DOHH2 (cell line): ENCODE data around the gene DHRS7C.

ENCODE experiments used
- H3F3A ChIP-seq: fragments of 200-600 bp; sonication (generic), shearing (Covaris generic); 2 replicates; pipeline ENCODE4 v1.6.0; 2016; ENCODE audit warnings: antibody characterized with exemption, mild to moderate bottlenecking; ENCODE audit not compliant: control insufficient read depth, insufficient read depth
- H3K27ac ChIP-seq: fragments of 200-600 bp; sonication (generic); 2 replicates; pipeline ENCODE4 v1.5.1; 2014; ENCODE audit warnings: low read depth, mild to moderate bottlenecking, low read length, moderate library complexity
- H3K27me3 ChIP-seq: fragments of 200-600 bp; sonication (generic); 2 replicates; pipeline ENCODE4 v1.6.1; 2014; ENCODE audit warnings: mild to moderate bottlenecking, low read length, mixed read lengths; ENCODE audit not compliant: control insufficient read depth
- H3K36me3 ChIP-seq: fragments of 200-600 bp; sonication (generic); 2 replicates; pipeline ENCODE4 v1.6.1; 2014; ENCODE audit warnings: mild to moderate bottlenecking, low read length, moderate library complexity, mixed read lengths; ENCODE audit not compliant: control insufficient read depth
- H3K4me1 ChIP-seq: fragments of 200-600 bp; sonication (generic); 2 replicates; pipeline ENCODE4 v1.6.1; 2014; ENCODE audit warnings: mild to moderate bottlenecking, low read length, mixed read lengths; ENCODE audit not compliant: control insufficient read depth
- H3K4me2 ChIP-seq: fragments of 200-600 bp; sonication (generic); 2 replicates; pipeline ENCODE4 v1.6.0; 2014; ENCODE audit warnings: mild to moderate bottlenecking, low read length, moderate library complexity
- H3K4me3 ChIP-seq: fragments of 200-600 bp; sonication (generic); 2 replicates; pipeline ENCODE4 v1.5.1; 2014; ENCODE audit warnings: mild to moderate bottlenecking, low read length, mixed read lengths
- H3K79me2 ChIP-seq: fragments of 200-600 bp; sonication (generic); 2 replicates; pipeline ENCODE4 v1.6.1; 2014; ENCODE audit warnings: mild to moderate bottlenecking, low read length, mixed read lengths; ENCODE audit not compliant: control insufficient read depth
- H3K9me2 ChIP-seq: fragments of 200-600 bp; sonication (generic); replicated peaks from 2 replicates; pipeline ENCODE4 v1.6.1; 2014; ENCODE audit warnings: mild to moderate bottlenecking, low read length, mixed read lengths; ENCODE audit not compliant: control insufficient read depth
- H3K9me3 ChIP-seq: fragments of 200-600 bp; sonication (generic); 2 replicates; pipeline ENCODE4 v1.6.1; 2014; ENCODE audit warnings: antibody characterized with exemption, low read length, mixed read lengths; ENCODE audit not compliant: control insufficient read depth, insufficient read depth
- H4K20me1 ChIP-seq: fragments of 200-600 bp; sonication (generic); 2 replicates; pipeline ENCODE4 v1.6.0; 2014; ENCODE audit warnings: low read depth, mild to moderate bottlenecking, antibody characterized with exemption, low read length, moderate library complexity; ENCODE audit not compliant: control insufficient read depth, insufficient read depth
- EZH2phosphoT487 ChIP-seq: fragments of 200-600 bp; sonication (generic); IDR thresholded peaks from 2 replicates; pipeline ENCODE4 v1.6.1; 2017; ENCODE audit warnings: borderline replicate concordance, mild to moderate bottlenecking, antibody characterized with exemption, low read length, moderate library complexity, mixed read lengths
- TF ChIP-seq, protein P1 (sequence below): fragments of 200-600 bp; sonication (generic); IDR thresholded peaks from one replicate; pipeline ENCODE4 v1.5.1; 2014; ENCODE audit warnings: antibody characterized with exemption, mild to moderate bottlenecking, low read depth, low read length; ENCODE audit not compliant: poor library complexity, severe bottlenecking

Gene DHRS7C

DNA sequence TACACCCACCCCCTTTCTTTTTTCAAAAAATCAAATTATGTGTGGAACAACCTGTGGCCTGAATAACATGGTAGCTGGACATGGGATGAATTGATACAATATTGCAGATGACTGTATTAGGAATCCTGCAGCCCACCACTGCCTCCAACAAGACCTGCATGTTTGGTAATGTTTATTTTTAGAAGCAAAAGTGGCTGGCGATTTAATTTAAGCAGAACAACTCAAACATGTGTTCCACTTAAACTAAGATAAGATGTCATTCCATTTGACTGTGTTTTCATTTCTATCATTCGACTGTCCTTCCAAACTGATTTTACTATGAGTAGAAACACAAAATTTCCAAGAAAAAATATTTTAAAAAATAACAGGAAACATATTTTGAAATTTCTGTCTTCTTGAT lies 10.1 kb upstream of the DHRS7C start:
- H3K79me2 ChIP-seq: no peaks in the 10 kb centered on the region
- no peaks in the 10 kb centered on the region for H3K9me3 ChIP-seq
- no peaks in the 10 kb centered on the region for H3F3A ChIP-seq
- no peaks in the 10 kb centered on the region for H4K20me1 ChIP-seq
- no peak overlapping the region for H3K4me3 ChIP-seq
- TF ChIP-seq, protein P1, sequence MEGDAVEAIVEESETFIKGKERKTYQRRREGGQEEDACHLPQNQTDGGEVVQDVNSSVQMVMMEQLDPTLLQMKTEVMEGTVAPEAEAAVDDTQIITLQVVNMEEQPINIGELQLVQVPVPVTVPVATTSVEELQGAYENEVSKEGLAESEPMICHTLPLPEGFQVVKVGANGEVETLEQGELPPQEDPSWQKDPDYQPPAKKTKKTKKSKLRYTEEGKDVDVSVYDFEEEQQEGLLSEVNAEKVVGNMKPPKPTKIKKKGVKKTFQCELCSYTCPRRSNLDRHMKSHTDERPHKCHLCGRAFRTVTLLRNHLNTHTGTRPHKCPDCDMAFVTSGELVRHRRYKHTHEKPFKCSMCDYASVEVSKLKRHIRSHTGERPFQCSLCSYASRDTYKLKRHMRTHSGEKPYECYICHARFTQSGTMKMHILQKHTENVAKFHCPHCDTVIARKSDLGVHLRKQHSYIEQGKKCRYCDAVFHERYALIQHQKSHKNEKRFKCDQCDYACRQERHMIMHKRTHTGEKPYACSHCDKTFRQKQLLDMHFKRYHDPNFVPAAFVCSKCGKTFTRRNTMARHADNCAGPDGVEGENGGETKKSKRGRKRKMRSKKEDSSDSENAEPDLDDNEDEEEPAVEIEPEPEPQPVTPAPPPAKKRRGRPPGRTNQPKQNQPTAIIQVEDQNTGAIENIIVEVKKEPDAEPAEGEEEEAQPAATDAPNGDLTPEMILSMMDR: no peak
- no peak for TF ChIP-seq EZH2phosphoT487
- H3K4me2 ChIP-seq: no peak overlapping the region
- no peaks in the 10 kb centered on the region for H3K4me1 ChIP-seq
- no peaks in the 10 kb centered on the region for H3K9me2 ChIP-seq
- H3K27ac ChIP-seq: no peak overlapping the region
- H3K36me3 ChIP-seq: no peaks in the 10 kb centered on the region
- no peaks in the 10 kb centered on the region for H3K27me3 ChIP-seq

DNA sequence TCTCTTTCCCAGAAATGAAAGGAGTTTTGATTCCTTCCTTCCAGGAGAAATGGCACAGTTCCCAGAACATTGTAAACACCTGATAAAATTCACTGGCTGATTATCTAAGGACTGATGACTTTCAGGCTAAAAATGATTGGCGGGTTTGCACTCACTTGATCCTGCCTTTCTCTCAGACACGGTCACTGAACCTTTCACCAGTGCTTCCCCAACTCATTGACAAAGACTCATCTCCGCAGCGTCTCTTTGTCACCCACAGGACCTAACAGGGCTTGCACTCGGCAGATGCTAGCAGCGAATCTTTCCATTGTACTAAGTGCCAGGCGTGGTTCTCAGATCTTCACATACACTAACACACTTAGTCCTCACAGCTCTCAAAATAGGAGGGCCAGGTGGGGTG lies 7.3 kb upstream of the DHRS7C start:
- Histone ChIP-seq H3K4me1 (no peaks in the 10 kb centered on the region), H3K27me3 (no peaks in the 10 kb centered on the region), H3K27ac (no peak overlapping the region), H3K36me3 (no peaks in the 10 kb centered on the region), H3K9me2 (no peaks in the 10 kb centered on the region), H3F3A (no peaks in the 10 kb centered on the region), H4K20me1 (no peaks in the 10 kb centered on the region), H3K4me3 (no peak overlapping the region), H3K9me3 (no peaks in the 10 kb centered on the region), H3K79me2 (no peaks in the 10 kb centered on the region), H3K4me2 (no peak overlapping the region)
- TF ChIP-seq, protein P1: no peak
- no peak for TF ChIP-seq EZH2phosphoT487

DNA sequence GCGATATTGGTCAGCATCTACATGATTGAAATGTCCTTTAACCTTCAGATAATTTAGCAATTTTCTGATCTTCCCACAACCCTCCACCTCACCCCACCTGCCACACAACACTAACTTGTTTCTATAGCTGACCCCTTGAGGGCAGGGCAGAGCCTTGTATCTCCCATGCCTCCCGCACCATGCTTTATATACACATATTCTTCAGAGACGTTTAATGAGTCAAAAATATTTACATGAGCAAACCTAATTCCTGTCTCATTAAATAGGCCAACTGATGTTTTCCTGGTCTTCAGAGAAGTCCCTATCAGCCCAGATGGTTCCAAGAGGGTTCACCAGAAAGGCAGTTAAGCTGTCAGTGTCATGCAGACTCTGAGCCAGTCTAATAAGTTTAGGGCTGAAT lies 6.6 kb upstream of the DHRS7C start:
- no peak for TF ChIP-seq EZH2phosphoT487
- TF ChIP-seq, protein P1: no peak
- no peak overlapping the region for H3K4me3 ChIP-seq
- H3K9me2 ChIP-seq: no peaks in the 10 kb centered on the region
- H3K4me1 ChIP-seq: no peaks in the 10 kb centered on the region
- H3K9me3 ChIP-seq: no peaks in the 10 kb centered on the region
- no peaks in the 10 kb centered on the region for H3K79me2 ChIP-seq
- no peak overlapping the region for H3K4me2 ChIP-seq
- no peaks in the 10 kb centered on the region for H3K36me3 ChIP-seq
- H3F3A ChIP-seq: no peaks in the 10 kb centered on the region
- no peaks in the 10 kb centered on the region for H4K20me1 ChIP-seq
- no peak overlapping the region for H3K27ac ChIP-seq
- H3K27me3 ChIP-seq: no peaks in the 10 kb centered on the region
